IPS-18a (cell line): ENCODE measurements around the gene SLC4A4.

Source experiments
- H3K27ac ChIP-seq: one replicate; pipeline ENCODE4 v1.5.1; 2013; ENCODE audit warnings: low read length
- H3K27me3 ChIP-seq: one replicate; pipeline ENCODE4 v1.6.1; 2013; ENCODE audit warnings: mild to moderate bottlenecking, low read length; ENCODE audit not compliant: control insufficient read depth, insufficient read depth
- H3K36me3 ChIP-seq: one replicate; pipeline ENCODE4 v1.6.1; 2013; ENCODE audit warnings: low read depth, low read length; ENCODE audit not compliant: control insufficient read depth
- H3K4me1 ChIP-seq: one replicate; pipeline ENCODE4 v1.6.1; 2013; ENCODE audit warnings: low read depth, low read length; ENCODE audit not compliant: control insufficient read depth
- H3K4me3 ChIP-seq: one replicate; pipeline ENCODE4 v1.5.1; 2013; ENCODE audit warnings: low read length
- H3K9ac ChIP-seq: one replicate; pipeline ENCODE4 v1.6.1; 2013; ENCODE audit warnings: mild to moderate bottlenecking, low read length, moderate library complexity
- H3K9me3 ChIP-seq: one replicate; pipeline ENCODE4 v1.6.1; 2013; ENCODE audit warnings: low read depth, low read length; ENCODE audit not compliant: control insufficient read depth

SLC4A4 gene

GRCh38 chr4:71609167-71609566 lies 270.3 kb downstream of the SLC4A4 start:
- H3K9ac ChIP-seq = no peak overlapping the region
- no peak overlapping the region for H3K27ac ChIP-seq
- no peaks in the 10 kb centered on the region for H3K9me3 ChIP-seq
- H3K4me1 ChIP-seq = no peaks in the 10 kb centered on the region
- H3K4me3 ChIP-seq = no peak overlapping the region
- no peaks in the 10 kb centered on the region for H3K27me3 ChIP-seq
- H3K36me3 ChIP-seq = no peaks in the 10 kb centered on the region

- Histone ChIP-seq H3K4me1 (no peaks in the 10 kb centered on the region), H3K4me3 (no peak overlapping the region), H3K9ac (no peak overlapping the region), H3K36me3 (no peaks in the 10 kb centered on the region), H3K9me3 (no peaks in the 10 kb centered on the region), H3K27ac (no peak overlapping the region), H3K27me3 (no peaks in the 10 kb centered on the region)
These were observed 270.8 kb downstream of the SLC4A4 start for GRCh38 chr4:71609651-71610050.

- H3K4me3 ChIP-seq = no peak overlapping the region
- no peaks in the 10 kb centered on the region for H3K9me3 ChIP-seq
- H3K36me3 ChIP-seq = no peaks in the 10 kb centered on the region
- no peaks in the 10 kb centered on the region for H3K27me3 ChIP-seq
- no peak overlapping the region for H3K27ac ChIP-seq
- H3K9ac ChIP-seq = no peak overlapping the region
- no peaks in the 10 kb centered on the region for H3K4me1 ChIP-seq
These were observed 275.8 kb downstream of the SLC4A4 start for GRCh38 chr4:71614621-71615020.

GRCh38 chr4:71616168-71616811 lies 277.5 kb downstream of the SLC4A4 start:
- H3K4me3 ChIP-seq = no peak overlapping the region
- H3K27ac ChIP-seq = no peak overlapping the region
- no peaks in the 10 kb centered on the region for H3K27me3 ChIP-seq
- no peaks in the 10 kb centered on the region for H3K4me1 ChIP-seq
- H3K9ac ChIP-seq = no peak overlapping the region
- no peaks in the 10 kb centered on the region for H3K36me3 ChIP-seq
- no peaks in the 10 kb centered on the region for H3K9me3 ChIP-seq
